ENCODE measurements around the gene HDAC4. TPM values are rescaled to one million over a fixed set of nuclear protein-coding genes. Genes with fewer than 3 reads are reported as not detected.

The HDAC4 gene
- polyA plus RNA-seq, 1 experiment: 8.9 TPM

- CTCF ChIA-PET: no interaction called here
- no peak for TF ChIP-seq CTCF (IDR thresholded peaks at IDR 0.05; ENCODE audit: low read depth, low read length)
- POLR2A ChIA-PET: interaction anchor here (0.7 kb wide), 1 partner anchor 156 kb away, joined by 3 read pairs; no protein-coding TSS in a partner anchor
- no peak for DNase-seq (ENCODE audit: low read depth, low spot score)
- peaks cover 3% of the 10 kb centered on the region; the same call in 1 of the 2 replicates for H3K9me3 ChIP-seq (ENCODE audit: control insufficient read depth, insufficient read depth, low read length)
- no peak overlapping the region for H3K27ac ChIP-seq (ENCODE audit: low read depth, low read length)
- peaks cover 23% of the 10 kb centered on the region for H3K27me3 ChIP-seq (ENCODE audit: control insufficient read depth, insufficient read depth, low read length)
- no peak overlapping the region for H3K4me3 ChIP-seq (ENCODE audit: low read depth, low read length)
Observed at GRCh38 chr2:239443666-239444567, 43.1 kb upstream of the HDAC4 start.

DNA sequence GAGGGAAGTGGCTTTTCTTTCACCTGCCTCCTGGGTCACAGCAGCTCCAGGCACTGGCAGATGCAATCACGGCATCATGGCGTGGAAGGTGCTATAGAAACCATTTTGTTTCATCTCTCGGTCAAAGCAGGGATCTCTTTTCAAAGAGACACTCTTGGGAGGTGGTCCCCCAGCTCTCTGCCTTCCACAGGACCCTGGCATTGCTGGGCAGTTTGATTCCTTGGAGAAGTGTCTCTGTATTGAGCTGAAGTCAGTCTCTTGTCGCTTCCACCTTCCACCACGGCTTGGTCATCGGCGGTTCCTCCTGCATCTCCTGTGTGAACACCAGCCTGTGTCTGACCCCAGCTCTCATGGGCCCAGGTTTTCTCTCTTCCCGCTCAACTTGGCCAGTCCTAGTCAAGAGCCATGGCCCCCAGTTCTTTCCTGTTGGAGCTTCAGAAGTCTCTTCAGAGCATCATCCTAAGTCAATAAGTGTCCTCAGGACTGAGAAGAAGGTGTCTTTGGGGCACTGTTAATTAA is 42.3 kb upstream of the HDAC4 start:
- no peak for DNase-seq (ENCODE audit: low read depth, low spot score)
- CTCF ChIA-PET: no interaction called here
- H3K9me3 ChIP-seq (ENCODE audit: control insufficient read depth, insufficient read depth, low read length): peaks cover 3% of the 10 kb centered on the region; the same call in 1 of the 2 replicates
- no peak for TF ChIP-seq CTCF (IDR thresholded peaks at IDR 0.05; ENCODE audit: low read depth, low read length)
- POLR2A ChIA-PET: no interaction called here
- H3K4me3 ChIP-seq (ENCODE audit: low read depth, low read length): no peak overlapping the region
- H3K27ac ChIP-seq (ENCODE audit: low read depth, low read length): no peak overlapping the region
- peaks cover 23% of the 10 kb centered on the region for H3K27me3 ChIP-seq (ENCODE audit: control insufficient read depth, insufficient read depth, low read length)

GRCh38 chr2:239442192-239442591 is 41.4 kb upstream of the HDAC4 start:
- no peak for TF ChIP-seq CTCF (IDR thresholded peaks at IDR 0.05; ENCODE audit: low read depth, low read length)
- H3K4me3 ChIP-seq (ENCODE audit: low read depth, low read length): no peak overlapping the region
- no peak for DNase-seq (ENCODE audit: low read depth, low spot score)
- H3K27ac ChIP-seq (ENCODE audit: low read depth, low read length): no peak overlapping the region
- POLR2A ChIA-PET: no interaction called here
- peaks cover 23% of the 10 kb centered on the region for H3K27me3 ChIP-seq (ENCODE audit: control insufficient read depth, insufficient read depth, low read length)
- peaks cover 3% of the 10 kb centered on the region; the same call in 1 of the 2 replicates for H3K9me3 ChIP-seq (ENCODE audit: control insufficient read depth, insufficient read depth, low read length)
- CTCF ChIA-PET: no interaction called here

GRCh38 chr2:239441261-239442078 is 40.6 kb upstream of the HDAC4 start:
- DNase-seq (ENCODE audit: low read depth, low spot score): no peak
- Histone ChIP-seq H3K27ac (ENCODE audit: low read depth, low read length) (no peak overlapping the region), H3K27me3 (ENCODE audit: control insufficient read depth, insufficient read depth, low read length) (peaks cover 23% of the 10 kb centered on the region), H3K4me3 (ENCODE audit: low read depth, low read length) (no peak overlapping the region), H3K9me3 (ENCODE audit: control insufficient read depth, insufficient read depth, low read length) (peaks cover 3% of the 10 kb centered on the region; the same call in 1 of the 2 replicates)
- TF ChIP-seq CTCF (IDR thresholded peaks at IDR 0.05; ENCODE audit: low read depth, low read length): no peak
- ChIA-PET POLR2A (no interaction called here), CTCF (no interaction called here)

Measured in AG04450 (cell line).